ENCODE results near the gene TMEM186.
"Not testable (repeated sequence)": the region's sequence is repeated elsewhere in the genome, so short reads cannot be mapped to it uniquely, and the experiment has no call there.

Gene TMEM186

DNA sequence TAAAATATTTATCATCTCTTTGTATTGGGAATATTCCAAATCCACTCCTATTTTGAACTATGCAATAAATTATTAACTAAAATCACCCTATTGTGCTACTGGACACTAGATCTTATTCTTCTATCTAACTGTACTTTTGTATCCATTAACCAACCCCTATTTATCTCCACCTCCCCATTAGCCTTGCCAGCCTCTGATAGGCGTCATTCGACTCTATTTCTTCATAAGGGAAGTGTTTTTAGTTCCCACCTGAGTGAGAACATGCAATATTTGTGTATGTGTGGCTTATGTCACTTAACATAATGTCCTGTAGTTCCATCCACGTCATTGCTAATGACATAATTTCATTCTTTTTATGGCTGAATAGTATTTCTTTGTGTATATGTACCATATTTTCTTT, 23.9 kb downstream of the TMEM186 start:
- DNase-seq, result no peak

DNA sequence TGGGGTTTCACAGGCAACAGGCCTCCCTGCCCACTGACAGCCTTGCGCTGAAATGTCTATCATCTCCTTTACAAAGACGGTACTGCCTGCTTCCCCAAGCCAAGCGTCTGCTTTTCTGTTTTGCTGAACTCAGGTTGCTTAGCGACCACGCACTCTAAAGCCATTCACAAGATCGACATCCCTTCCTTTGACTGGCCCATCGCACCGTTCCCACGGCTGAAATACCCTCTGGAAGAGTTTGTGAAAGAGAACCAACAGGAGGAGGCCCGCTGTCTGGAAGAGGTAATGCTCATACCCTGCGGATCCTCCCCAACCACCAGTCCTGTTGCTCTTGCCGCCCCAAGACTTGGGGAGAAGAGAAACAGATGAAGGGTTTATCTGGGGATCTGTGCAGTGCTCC, 28.7 kb downstream of the TMEM186 start:
- no peak for DNase-seq

DNA sequence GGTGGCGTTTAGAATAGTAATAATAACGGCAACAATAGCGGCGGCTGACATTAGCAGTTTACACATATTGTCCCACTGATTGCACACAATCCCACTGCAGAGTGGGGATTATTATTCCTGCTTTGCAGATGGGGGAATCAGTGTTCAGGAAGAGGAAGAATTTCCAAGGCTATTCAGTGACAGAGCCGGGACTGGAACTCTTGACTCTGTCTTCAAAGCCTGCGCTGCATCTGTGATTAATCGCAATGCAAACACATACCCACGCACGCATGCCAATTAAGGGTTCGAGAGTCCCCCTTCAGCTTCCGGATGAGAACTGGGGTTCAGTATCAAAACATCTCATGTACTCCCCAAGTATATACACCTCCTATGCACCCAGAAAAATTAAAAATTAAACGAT, 29.2 kb downstream of the TMEM186 start:
- no peak for DNase-seq

- DNase-seq, result no peak
Measured at GRCh38 chr16:8767176-8767575, 30.3 kb downstream of the TMEM186 start.

DNA sequence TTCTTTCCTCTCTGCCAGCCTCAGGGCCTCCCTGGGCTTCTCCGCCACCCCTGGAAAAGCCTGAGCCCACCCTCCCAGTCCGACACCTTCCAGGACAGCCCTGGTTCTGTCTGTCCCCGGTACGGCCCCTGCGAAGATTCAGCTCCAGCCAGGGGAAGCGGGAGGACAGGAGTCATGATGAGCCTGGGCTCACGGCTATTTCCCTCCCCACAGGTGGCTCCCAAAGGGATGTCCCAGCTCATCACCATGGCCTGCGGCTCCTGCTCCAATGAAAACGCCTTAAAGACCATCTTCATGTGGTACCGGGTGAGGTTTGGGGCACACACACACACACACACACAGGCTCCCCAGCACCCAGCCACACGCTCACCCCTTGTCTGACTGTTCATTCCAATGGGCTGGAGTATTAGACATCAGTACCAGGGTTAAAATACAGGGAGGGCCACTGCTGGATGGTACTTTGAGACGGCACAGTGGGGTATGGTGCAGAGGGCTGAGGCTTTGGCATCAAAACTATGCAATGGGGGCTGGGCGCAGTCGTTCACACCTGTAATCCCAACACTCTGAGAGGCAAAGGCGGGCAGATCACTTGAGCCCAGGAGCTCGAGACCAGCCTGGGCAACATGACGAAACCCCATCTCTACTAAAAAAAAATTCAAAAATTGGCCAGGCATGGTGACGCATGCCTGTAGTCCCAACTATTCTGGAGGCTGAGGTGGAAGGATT, 32.8 kb downstream of the TMEM186 start:
- DNase-seq, result no peak

- no peak for DNase-seq
Measured at GRCh38 chr16:8763899-8764298, 33.5 kb downstream of the TMEM186 start.

GRCh38 chr16:8763083-8763482, 34.4 kb downstream of the TMEM186 start:
- DNase-seq, result no peak

GRCh38 chr16:8762254-8762653, 35.2 kb downstream of the TMEM186 start:
- DNase-seq, result no peak

DNA sequence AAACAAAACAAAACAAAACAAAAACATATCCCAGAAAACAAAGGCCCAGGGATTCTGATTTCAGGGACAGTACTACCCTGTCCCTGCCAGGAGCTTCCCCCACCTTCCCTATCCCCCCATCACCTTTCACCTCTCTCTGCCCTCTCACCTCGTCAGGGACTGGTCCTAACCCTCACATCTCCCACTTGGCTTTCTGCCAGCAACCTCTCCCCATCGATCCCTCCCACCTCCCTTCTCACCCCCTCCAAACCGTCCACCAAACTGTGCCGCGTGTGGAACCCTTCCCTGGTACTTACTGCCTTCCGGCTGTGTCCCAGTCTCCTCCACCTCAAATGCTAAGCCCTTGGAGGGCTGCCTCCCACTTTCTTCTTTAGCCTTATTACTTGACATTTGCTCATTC, 36.4 kb downstream of the TMEM186 start:
- DNase-seq, result no peak

- DNase-seq, result no peak
Measured at GRCh38 chr16:8760021-8760420, 37.4 kb downstream of the TMEM186 start.

DNA sequence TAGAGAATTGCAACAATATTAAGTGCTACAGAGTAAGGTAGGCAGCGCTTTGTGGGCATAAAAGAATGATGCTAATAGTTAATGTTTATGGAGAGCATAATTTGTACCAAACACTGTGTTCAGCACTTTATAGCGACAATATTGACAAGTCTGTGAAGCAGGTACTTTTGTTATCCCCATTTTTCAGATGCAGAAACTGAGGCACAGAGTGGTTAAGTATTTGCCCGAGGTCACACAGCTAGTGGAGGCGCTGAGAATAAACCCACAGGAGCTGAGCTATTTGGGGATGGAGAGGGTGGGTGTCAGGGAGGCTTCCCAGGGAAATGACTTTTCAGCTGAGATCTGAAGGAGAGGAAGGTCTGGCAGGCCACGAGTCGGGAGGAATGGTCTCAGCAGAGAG, 39.4 kb downstream of the TMEM186 start:
- no peak for DNase-seq

DNA sequence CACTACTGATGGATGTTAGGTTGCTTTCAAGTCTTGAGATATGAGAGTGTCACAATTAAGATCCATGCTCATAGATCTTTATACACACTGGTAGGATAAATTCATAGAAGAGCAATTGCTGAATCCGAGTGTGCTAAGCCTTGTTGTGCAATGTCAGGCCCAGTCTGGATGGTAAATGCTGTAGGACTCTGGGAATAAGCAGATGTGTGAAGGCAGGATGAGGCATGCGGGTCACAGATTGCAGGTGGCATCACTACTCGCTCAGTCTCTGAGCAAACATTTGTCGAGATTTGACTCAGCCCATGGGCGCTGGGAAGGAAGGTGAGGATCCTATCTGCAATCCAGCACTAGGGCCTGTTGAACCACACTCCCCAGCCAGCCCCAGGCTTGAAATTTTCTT, 40.7 kb downstream of the TMEM186 start:
- DNase-seq, result no peak

- no peak for DNase-seq
Measured at GRCh38 chr16:8753416-8754054, 43.9 kb downstream of the TMEM186 start.

- no peak for DNase-seq
Measured at GRCh38 chr16:8752706-8753105, 44.7 kb downstream of the TMEM186 start.

- no peak for DNase-seq
Measured at GRCh38 chr16:8751481-8752311, 45.7 kb downstream of the TMEM186 start.

DNA sequence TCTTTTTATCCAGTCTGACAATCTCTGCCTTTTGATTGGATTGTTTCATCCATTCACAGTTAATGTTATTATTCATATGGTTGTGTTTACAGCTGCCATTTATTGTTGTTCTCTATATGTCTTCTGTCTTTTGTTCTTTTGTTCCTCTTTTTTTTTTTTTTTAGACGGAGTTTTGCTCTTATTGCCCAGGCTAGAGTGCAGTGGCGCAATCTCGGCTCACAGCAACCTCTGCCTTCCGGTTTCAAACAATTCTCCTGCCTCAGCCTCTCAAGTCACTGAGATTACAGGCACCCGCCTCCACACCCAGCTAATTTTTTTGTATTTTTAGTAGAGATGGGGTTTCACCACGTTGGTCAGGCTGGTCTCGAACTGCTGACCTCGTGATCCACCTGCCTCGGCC, 48.5 kb downstream of the TMEM186 start:
- DNase-seq, result not testable (repeated sequence)
